ENCODE results near the gene RCBTB1. TPM values are rescaled to one million over a fixed set of nuclear protein-coding genes. Genes with fewer than 3 reads are reported as not detected.

RCBTB1 gene
- total RNA-seq, 1 experiment from 2014 or later = 26.1 TPM

DNA sequence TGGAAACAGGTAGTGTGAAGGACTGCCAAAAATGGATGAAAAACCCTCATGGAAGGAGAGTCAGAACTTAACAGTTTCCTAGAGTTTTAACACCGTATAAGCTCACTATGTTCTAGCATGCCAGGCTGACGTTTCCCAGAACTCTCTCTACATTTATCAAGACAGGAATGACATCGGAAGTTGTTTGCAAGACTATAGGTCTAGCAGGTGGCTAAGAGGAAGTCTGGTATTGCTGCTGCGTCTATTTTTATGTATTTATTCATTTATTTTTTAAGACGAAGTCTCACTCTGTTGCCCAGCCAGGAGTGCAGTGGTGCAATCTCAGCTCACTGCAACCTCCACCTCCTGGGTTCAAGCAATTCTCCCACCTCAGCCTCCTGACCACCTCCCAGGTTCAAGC is 22.4 kb upstream of the RCBTB1 start:
- TF ChIP-seq, protein P1, sequence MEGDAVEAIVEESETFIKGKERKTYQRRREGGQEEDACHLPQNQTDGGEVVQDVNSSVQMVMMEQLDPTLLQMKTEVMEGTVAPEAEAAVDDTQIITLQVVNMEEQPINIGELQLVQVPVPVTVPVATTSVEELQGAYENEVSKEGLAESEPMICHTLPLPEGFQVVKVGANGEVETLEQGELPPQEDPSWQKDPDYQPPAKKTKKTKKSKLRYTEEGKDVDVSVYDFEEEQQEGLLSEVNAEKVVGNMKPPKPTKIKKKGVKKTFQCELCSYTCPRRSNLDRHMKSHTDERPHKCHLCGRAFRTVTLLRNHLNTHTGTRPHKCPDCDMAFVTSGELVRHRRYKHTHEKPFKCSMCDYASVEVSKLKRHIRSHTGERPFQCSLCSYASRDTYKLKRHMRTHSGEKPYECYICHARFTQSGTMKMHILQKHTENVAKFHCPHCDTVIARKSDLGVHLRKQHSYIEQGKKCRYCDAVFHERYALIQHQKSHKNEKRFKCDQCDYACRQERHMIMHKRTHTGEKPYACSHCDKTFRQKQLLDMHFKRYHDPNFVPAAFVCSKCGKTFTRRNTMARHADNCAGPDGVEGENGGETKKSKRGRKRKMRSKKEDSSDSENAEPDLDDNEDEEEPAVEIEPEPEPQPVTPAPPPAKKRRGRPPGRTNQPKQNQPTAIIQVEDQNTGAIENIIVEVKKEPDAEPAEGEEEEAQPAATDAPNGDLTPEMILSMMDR (conservative IDR thresholded peaks at IDR 0.05) = no peak
- Histone ChIP-seq H3K56ac (ENCODE audit: insufficient read length, low read depth, low read length) (no peak overlapping the region), H3K4me1 (ENCODE audit: insufficient read depth, low read length) (no peaks in the 10 kb centered on the region), H3K9me3 (ENCODE audit: control insufficient read depth, low read depth, low read length) (no peaks in the 10 kb centered on the region), H3T11ph (ENCODE audit: low read length) (no peak overlapping the region), H3K79me1 (ENCODE audit: insufficient read depth, low read depth, low read length, poor library complexity, severe bottlenecking) (no peaks in the 10 kb centered on the region), H3K18ac (ENCODE audit: insufficient read length, low read depth, low read length) (no peak overlapping the region), H4K8ac (replicated peaks; ENCODE audit: insufficient read length, low read depth, low read length) (no peak overlapping the region), H3K4me2 (ENCODE audit: insufficient read depth, insufficient read length, low read length) (no peak overlapping the region), H3K14ac (ENCODE audit: insufficient read depth, low read length) (no peak overlapping the region), H2AFZ (ENCODE audit: low read length) (no peak overlapping the region), H3K23me2 (ENCODE audit: insufficient read length, low read depth, low read length, poor library complexity, severe bottlenecking) (no peaks in the 10 kb centered on the region), H3K79me2 (ENCODE audit: insufficient read depth, low read length) (no peaks in the 10 kb centered on the region), H3K23ac (ENCODE audit: insufficient read length, low read depth, low read length) (no peak overlapping the region), H3K27me3 (ENCODE audit: insufficient read depth, low read length) (no peaks in the 10 kb centered on the region), H2BK120ac (ENCODE audit: low read depth, low read length, poor library complexity, severe bottlenecking) (no peak overlapping the region), H3K9ac (ENCODE audit: extremely low read depth, insufficient read length, low read length) (no peak overlapping the region), H2BK12ac (ENCODE audit: insufficient read length, low read depth, low read length) (no peak overlapping the region), H3K4ac (ENCODE audit: low read depth, low read length) (no peak overlapping the region), H2AK5ac (ENCODE audit: insufficient read length, low read length) (no peak overlapping the region), H3K27ac (ENCODE audit: insufficient read length, low read depth, low read length) (no peak overlapping the region), H4K5ac (ENCODE audit: insufficient read length, low read depth, low read length) (no peak overlapping the region), H2BK20ac (ENCODE audit: low read depth, low read length, poor library complexity, severe bottlenecking) (no peak overlapping the region), H4K91ac (ENCODE audit: insufficient read length, low read depth, low read length) (no peak overlapping the region), H2BK5ac (ENCODE audit: insufficient read length, low read length) (no peak overlapping the region), H4K20me1 (ENCODE audit: control insufficient read depth, insufficient read depth, insufficient read length) (no peaks in the 10 kb centered on the region), H2BK15ac (ENCODE audit: low read depth, low read length) (no peak overlapping the region)
- no peaks in the 10 kb centered on the region for H3K36me3 Mint-ChIP-seq (ENCODE audit: insufficient read depth in 1 of 3, low read depth in 3 of 3)
- no peak for DNase-seq
- peaks cover 2 to 7% of the 10 kb centered on the region in 2 experiments; a peak in 1 of 4 replicates for H3K4me1 Mint-ChIP-seq
- H3K27ac Mint-ChIP-seq = no peak overlapping the region
- no peaks in the 10 kb centered on the region for H3K27me3 Mint-ChIP-seq (ENCODE audit: low read depth)
- H3K9me3 Mint-ChIP-seq = no peaks in the 10 kb centered on the region
- no CpG with 5 or more reads among the region's 5 CpGs for WGBS (ENCODE audit: extremely low coverage, insufficient read length, low lambda C conversion rate)
- no peak overlapping the region; a peak in 1 of 5 replicates for H3K4me3 Mint-ChIP-seq

Measured in H9 (cell line).